ENCODE results near the gene CFAP299. TPM values are rescaled to one million over a fixed set of nuclear protein-coding genes. Genes with fewer than 3 reads are reported as not detected.

Gene CFAP299
- total RNA-seq, 1 experiment from 2014 or later, result not detected

DNA sequence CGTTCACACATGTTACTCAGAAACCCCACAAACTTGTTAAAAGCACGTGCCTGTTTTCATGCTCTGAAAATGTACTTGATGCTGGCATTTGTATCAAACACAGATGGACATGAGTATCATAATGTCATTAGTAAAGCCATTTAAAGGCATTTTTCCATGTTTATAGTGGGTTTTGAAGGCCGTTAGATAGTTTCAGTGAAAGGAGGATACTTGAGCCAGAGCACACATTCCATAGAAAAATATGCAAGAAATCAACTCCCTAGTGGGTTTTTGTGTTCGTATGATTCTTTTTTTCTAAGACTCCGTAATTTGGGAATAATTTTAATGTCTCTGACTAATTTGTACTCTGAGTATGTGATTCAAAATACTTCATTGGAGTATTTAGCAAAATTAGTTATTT is 478.7 kb downstream of the CFAP299 start (continued):
- TF ChIP-seq CTCF (IDR thresholded peaks at IDR 0.05 in 2 of 3, conservative IDR thresholded peaks at IDR 0.05 in 1 of 3; ENCODE audit: borderline replicate concordance in 1 of 3, insufficient read depth in 1 of 3, low read depth in 2 of 3, low read length in 2 of 3), result no peak

DNA sequence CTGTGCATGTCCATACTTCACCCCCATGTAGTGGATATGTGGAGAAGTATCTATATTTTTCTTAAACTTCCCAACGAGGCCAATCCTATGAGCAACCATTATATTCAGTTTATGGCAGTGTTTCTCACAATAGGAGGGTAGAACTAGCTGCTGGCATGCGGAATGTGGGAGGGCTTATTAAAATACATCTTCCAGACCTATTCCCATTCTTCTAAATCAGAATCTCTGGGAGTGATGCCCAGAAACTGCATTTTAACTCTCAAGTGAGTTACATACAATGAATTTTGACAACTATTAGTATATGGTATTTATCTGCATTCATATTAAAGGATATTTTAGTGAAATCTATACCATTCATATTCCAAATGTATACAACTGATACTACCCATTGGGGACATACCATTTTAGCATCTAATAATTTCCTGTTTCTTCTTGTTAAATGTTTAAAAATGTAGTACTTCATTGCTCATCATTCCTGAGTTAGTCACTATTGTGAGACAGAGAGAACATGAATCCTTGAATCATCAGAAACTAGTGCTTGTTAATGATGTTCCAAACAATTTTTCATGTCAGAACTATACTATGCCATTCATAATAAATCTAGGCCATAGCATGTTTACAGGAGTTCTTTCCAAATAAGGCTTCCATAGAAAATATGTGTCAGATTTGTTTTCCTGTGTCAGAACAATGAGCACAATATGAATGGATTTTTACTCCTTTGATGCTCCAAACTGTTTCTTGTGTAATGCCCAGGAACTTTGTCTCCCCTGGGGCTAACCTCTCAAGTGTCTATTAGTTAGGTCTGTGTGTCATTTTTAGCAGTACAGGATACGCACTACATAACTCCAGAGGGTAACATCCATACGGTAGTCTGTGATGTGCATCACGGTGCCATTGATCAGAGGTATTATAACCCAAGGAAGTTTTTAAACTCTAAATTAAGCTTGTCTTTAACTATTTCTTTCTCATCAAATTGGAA is 496.1 kb downstream of the CFAP299 start:
- no TSS peak for BruUV-seq (replicated peaks)
- Histone ChIP-seq H3K36me3 (ENCODE audit: control insufficient read depth in 1 of 2, insufficient read depth in 2 of 2, low read length in 2 of 2) (no peaks in the 10 kb centered on the region), H3K27me3 (ENCODE audit: insufficient read depth, low read length) (peaks cover 8% of the 10 kb centered on the region; the same call in 1 of the 2 replicates), H4K20me1 (ENCODE audit: insufficient read depth) (no peaks in the 10 kb centered on the region), H2AFZ (ENCODE audit: low read depth, low read length, poor library complexity, severe bottlenecking) (no peak overlapping the region), H3K9me3 (ENCODE audit: control insufficient read depth in 1 of 2, insufficient read depth in 1 of 2, low read depth in 1 of 2, low read length in 2 of 2) (no peaks in the 10 kb centered on the region), H3K4me2 (ENCODE audit: low read length) (no peak overlapping the region), H3K9me2 (ENCODE audit: insufficient read depth) (no peaks in the 10 kb centered on the region), H3K79me2 (ENCODE audit: insufficient read depth, low read length) (no peaks in the 10 kb centered on the region), H3K27ac (ENCODE audit: low read depth, low read length) (no peak overlapping the region), H3K4me3 (replicated peaks in 1 of 2; ENCODE audit: low read depth in 1 of 2, low read length in 2 of 2) (no peak overlapping the region), H3K9ac (ENCODE audit: low read length) (no peak overlapping the region), H3K4me1 (ENCODE audit: control insufficient read depth in 1 of 2, insufficient read depth in 2 of 2, low read length in 2 of 2) (no peaks in the 10 kb centered on the region)
- ATAC-seq, result no peak
- ChIA-PET RAD21 (ENCODE audit: low non-redundant PET in 1 of 2, low total read pairs in 2 of 2, uncharacterized antibody in 2 of 2, unreplicated experiment in 2 of 2) (no interaction called here), CTCF (no interaction called here), POLR2A (no interaction called here)
- DNase-seq (ENCODE audit: low read depth, low spot score), result no peak
- intact Hi-C loops (cut with micrococcal nuclease), result no loop called here
- TF ChIP-seq REST (IDR thresholded peaks at IDR 0.05; ENCODE audit: low read depth) (no peak), JUND (IDR thresholded peaks at IDR 0.05) (no peak), POLR2AphosphoS5 (IDR thresholded peaks at IDR 0.05; ENCODE audit: low read depth, low read length) (no peak), ELF1 (IDR thresholded peaks at IDR 0.05; ENCODE audit: borderline replicate concordance, low read depth) (no peak), EZH2phosphoT487 (IDR thresholded peaks at IDR 0.05; ENCODE audit: borderline replicate concordance) (no peak), ATF3 (IDR thresholded peaks at IDR 0.05) (no peak), SP1 (IDR thresholded peaks at IDR 0.05; ENCODE audit: low read depth) (no peak), YY1 (IDR thresholded peaks at IDR 0.05; ENCODE audit: extremely low read depth, insufficient replicate concordance, low read depth, low read length) (no peak), ZFX (IDR thresholded peaks at IDR 0.05) (no peak), SIN3A (IDR thresholded peaks at IDR 0.05; ENCODE audit: low read depth) (no peak), TCF7L2 (IDR thresholded peaks at IDR 0.05; ENCODE audit: borderline replicate concordance, extremely low read depth, insufficient read depth, insufficient read length) (no peak), EGR1 (IDR thresholded peaks at IDR 0.05; ENCODE audit: low read depth) (no peak)
- TF ChIP-seq, protein P1, sequence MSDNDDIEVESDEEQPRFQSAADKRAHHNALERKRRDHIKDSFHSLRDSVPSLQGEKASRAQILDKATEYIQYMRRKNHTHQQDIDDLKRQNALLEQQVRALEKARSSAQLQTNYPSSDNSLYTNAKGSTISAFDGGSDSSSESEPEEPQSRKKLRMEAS (IDR thresholded peaks at IDR 0.05), result no peak

Data from HCT116 (cell line).